Hematopoietic multipotent progenitor cell treated with erythropoietin and hydrocortisone succinate and interleukin-3 and kit ligand, for 6 days (in vitro differentiated cells): ENCODE measurements around the gene LIPK.
"Not testable (repeated sequence)": the region's sequence is repeated elsewhere in the genome, so short reads cannot be mapped to it uniquely, and the experiment has no call there.

Experiments used
- DNase-seq: peaks from one replicate; pipeline ENCODE4 v3.0.0-alpha.2; 2015

Gene LIPK

GRCh38 chr10:88725798-88726197, 19.7 kb downstream of the LIPK start:
- DNase-seq = no peak

- peak; percentile 39 for DNase-seq
These were observed 22.2 kb downstream of the LIPK start for GRCh38 chr10:88728107-88728763.

- no peak for DNase-seq
These were observed 24.8 kb downstream of the LIPK start for GRCh38 chr10:88730864-88731263.

GRCh38 chr10:88731296-88731695, 25.2 kb downstream of the LIPK start:
- peak; percentile 57 for DNase-seq

GRCh38 chr10:88733215-88733614, 27.2 kb downstream of the LIPK start:
- no peak for DNase-seq

- no peak for DNase-seq
These were observed 29.6 kb downstream of the LIPK start for GRCh38 chr10:88735661-88736060.

GRCh38 chr10:88741921-88742320, 35.9 kb downstream of the LIPK start:
- not testable (repeated sequence) for DNase-seq

GRCh38 chr10:88742448-88742847, 36.4 kb downstream of the LIPK start:
- no peak for DNase-seq

GRCh38 chr10:88744002-88744401, 38.0 kb downstream of the LIPK start:
- DNase-seq = no peak

GRCh38 chr10:88745633-88746032, 39.6 kb downstream of the LIPK start:
- no peak for DNase-seq

GRCh38 chr10:88754287-88754686, 48.2 kb downstream of the LIPK start:
- DNase-seq = peak; percentile 20

GRCh38 chr10:88755753-88756152, 49.7 kb downstream of the LIPK start:
- DNase-seq = no peak

- DNase-seq = no peak
These were observed 50.6 kb downstream of the LIPK start for GRCh38 chr10:88756660-88757059.

- DNase-seq = peak; percentile 57
These were observed 53.5 kb downstream of the LIPK start, which contains the start of gene LIPN for GRCh38 chr10:88759366-88760101. Gene LIPN (plus strand): TSS chr10:88760020. CDS start chr10:88761406, 1,386 bp downstream.

- DNase-seq = no peak
These were observed 56.9 kb downstream of the LIPK start for GRCh38 chr10:88762906-88763305.

GRCh38 chr10:88763441-88763840, 57.4 kb downstream of the LIPK start:
- no peak for DNase-seq

GRCh38 chr10:88764110-88764509, 58.1 kb downstream of the LIPK start:
- DNase-seq = no peak

- no peak for DNase-seq
These were observed 59.8 kb downstream of the LIPK start for GRCh38 chr10:88765816-88766215.

- no peak for DNase-seq
These were observed 63.3 kb downstream of the LIPK start for GRCh38 chr10:88769384-88769783.

- no peak for DNase-seq
These were observed 75.2 kb downstream of the LIPK start for GRCh38 chr10:88781206-88781605.

GRCh38 chr10:88782222-88782621, 76.2 kb downstream of the LIPK start:
- no peak for DNase-seq

GRCh38 chr10:88783724-88784123, 77.7 kb downstream of the LIPK start:
- peak; percentile 33 for DNase-seq

GRCh38 chr10:88786032-88786770, 80.2 kb downstream of the LIPK start:
- DNase-seq = no peak

- DNase-seq = no peak
These were observed 81.4 kb downstream of the LIPK start for GRCh38 chr10:88787463-88787862.
